Ishikawa (cell line): Measurements from ENCODE around the gene TRHDE.

Source experiments
- CEBPB ChIP-seq: IDR thresholded peaks from 2 replicates; pipeline ENCODE4 v1.6.1; 2012
- CREB1 ChIP-seq: IDR thresholded peaks from 2 replicates; pipeline ENCODE4 v1.6.1; 2012; ENCODE audit warnings: low read depth
- EGR1 ChIP-seq: IDR thresholded peaks from 2 replicates; pipeline ENCODE4 v1.6.1; 2012
- EP300 ChIP-seq: IDR thresholded peaks from 2 replicates; pipeline ENCODE4 v1.6.1; 2012; ENCODE audit warnings: borderline replicate concordance
- FOXM1 ChIP-seq: IDR thresholded peaks from 2 replicates; pipeline ENCODE4 v1.6.1; 2012; ENCODE audit warnings: low read depth, borderline replicate concordance
- MAX ChIP-seq: IDR thresholded peaks from 2 replicates; pipeline ENCODE4 v1.6.1; 2012
- NFIC ChIP-seq: IDR thresholded peaks from 2 replicates; pipeline ENCODE4 v1.6.1; 2012
- RAD21 ChIP-seq: IDR thresholded peaks from 2 replicates; pipeline ENCODE4 v1.6.1; 2012; ENCODE audit warnings: low read depth
- REST ChIP-seq: IDR thresholded peaks from 2 replicates; pipeline ENCODE4 v1.6.1; 2012; ENCODE audit warnings: low read depth, mild to moderate bottlenecking
- TAF1 ChIP-seq: IDR thresholded peaks from 2 replicates; pipeline ENCODE4 v1.6.1; 2012; ENCODE audit warnings: low read depth, mild to moderate bottlenecking
- TCF12 ChIP-seq: IDR thresholded peaks from 2 replicates; pipeline ENCODE4 v1.6.1; 2012; ENCODE audit warnings: low read depth
- TEAD4 ChIP-seq: IDR thresholded peaks from 2 replicates; pipeline ENCODE4 v1.6.1; 2012
- USF1 ChIP-seq: IDR thresholded peaks from 2 replicates; pipeline ENCODE4 v1.6.1; 2012
- YY1 ChIP-seq: IDR thresholded peaks from 2 replicates; pipeline ENCODE4 v1.6.1; 2012; ENCODE audit warnings: low read depth
- ZBTB7A ChIP-seq: IDR thresholded peaks from 2 replicates; pipeline ENCODE4 v1.6.1; 2012; ENCODE audit warnings: low read depth

TRHDE gene

GRCh38 chr12:72543777-72544467 lies 271.8 kb downstream of the TRHDE start:
- no peak for TF ChIP-seq ZBTB7A
- no peak for TF ChIP-seq CEBPB
- TF ChIP-seq TAF1, result no peak
- no peak for TF ChIP-seq TEAD4
- no peak for TF ChIP-seq TCF12
- TF ChIP-seq FOXM1, result no peak
- TF ChIP-seq EP300, result no peak
- TF ChIP-seq USF1, result no peak
- no peak for TF ChIP-seq YY1
- no peak for TF ChIP-seq RAD21

- no peak for TF ChIP-seq REST
- no peak for TF ChIP-seq MAX
- TF ChIP-seq EP300, result no peak
- TF ChIP-seq RAD21, result no peak
- no peak for TF ChIP-seq TEAD4
- TF ChIP-seq NFIC, result no peak
- no peak for TF ChIP-seq FOXM1
- TF ChIP-seq CREB1, result no peak
- TF ChIP-seq TAF1, result no peak
- TF ChIP-seq USF1, result no peak
- no peak for TF ChIP-seq YY1
- no peak for TF ChIP-seq CEBPB
- no peak for TF ChIP-seq TCF12
- TF ChIP-seq EGR1, result no peak
- TF ChIP-seq ZBTB7A, result no peak
Observed at GRCh38 chr12:72546106-72546505, 273.9 kb downstream of the TRHDE start.

- TF ChIP-seq ZBTB7A (no peak), TAF1 (no peak), REST (no peak), USF1 (no peak), TCF12 (no peak)
Observed at GRCh38 chr12:72547573-72547972, 275.4 kb downstream of the TRHDE start.

- TF ChIP-seq RAD21 (no peak), TEAD4 (no peak), ZBTB7A (no peak), CEBPB (no peak), REST (no peak), NFIC (no peak), MAX (no peak), USF1 (no peak), CREB1 (no peak), EGR1 (no peak), TAF1 (no peak), FOXM1 (no peak), TCF12 (no peak)
Observed at GRCh38 chr12:72549184-72549583, 277.0 kb downstream of the TRHDE start.
